Activated T-cell treated with anti-CD3 and anti-CD28 coated beads, Interleukin-2, amount 50 U/mL, for 48 hours (primary cell): Measurements from ENCODE around the gene HLA-DMA.
"Not testable (repeated sequence)": the region's sequence is repeated elsewhere in the genome, so short reads cannot be mapped to it uniquely, and the experiment has no call there.

ENCODE experiments used
- DNase-seq, 2 experiments: peaks; one replicate each; pipeline ENCODE4 v3.0.0-alpha.2; 2020

Gene HLA-DMA

DNA sequence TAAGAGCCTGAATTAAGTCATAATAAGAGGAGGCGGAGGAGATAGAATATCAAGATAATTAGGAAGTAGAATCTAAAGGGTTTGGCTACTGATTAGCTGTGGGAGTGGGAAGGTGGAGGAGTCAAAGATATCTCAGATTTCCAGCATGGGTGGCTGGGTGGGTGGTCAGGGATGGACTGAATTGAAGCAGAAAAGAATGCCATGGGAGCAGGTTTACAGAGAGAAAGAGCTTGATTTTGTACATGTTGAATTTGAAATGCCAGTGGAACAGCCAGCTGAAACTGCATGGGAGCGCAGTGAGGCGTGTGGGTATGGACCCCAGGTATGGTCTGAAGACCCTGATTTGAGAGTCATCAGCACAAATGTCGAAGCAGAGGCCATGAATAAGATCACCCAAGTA, 1.4 kb upstream of the HLA-DMA start:
- DNase-seq, result no peak

DNA sequence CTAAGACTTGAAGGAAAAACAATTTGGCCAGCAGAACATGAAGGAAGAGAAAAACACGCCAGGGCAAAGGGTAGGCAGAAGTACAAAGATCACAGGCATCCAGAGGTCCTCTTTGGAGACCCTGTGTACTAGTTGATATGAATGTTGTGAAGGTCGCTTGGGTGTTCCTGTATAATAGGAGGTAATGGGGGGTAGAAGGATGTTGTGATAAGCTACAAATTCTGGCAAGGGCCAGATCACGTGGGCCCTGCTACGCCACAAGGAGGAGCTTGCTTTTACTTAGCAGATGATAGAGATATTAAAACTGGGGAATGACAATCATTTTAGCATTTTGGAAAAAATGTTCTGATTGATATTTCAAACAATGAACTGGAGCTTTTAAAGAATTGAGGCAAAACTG, 878 bp upstream of the HLA-DMA start:
- no peak for DNase-seq

GRCh38 chr6:32950449-32950848, 2.4 kb downstream of the HLA-DMA start:
- DNase-seq, result no peak

- DNase-seq, result no peak
Observed at GRCh38 chr6:32950010-32950409, 2.9 kb downstream of the HLA-DMA start.

DNA sequence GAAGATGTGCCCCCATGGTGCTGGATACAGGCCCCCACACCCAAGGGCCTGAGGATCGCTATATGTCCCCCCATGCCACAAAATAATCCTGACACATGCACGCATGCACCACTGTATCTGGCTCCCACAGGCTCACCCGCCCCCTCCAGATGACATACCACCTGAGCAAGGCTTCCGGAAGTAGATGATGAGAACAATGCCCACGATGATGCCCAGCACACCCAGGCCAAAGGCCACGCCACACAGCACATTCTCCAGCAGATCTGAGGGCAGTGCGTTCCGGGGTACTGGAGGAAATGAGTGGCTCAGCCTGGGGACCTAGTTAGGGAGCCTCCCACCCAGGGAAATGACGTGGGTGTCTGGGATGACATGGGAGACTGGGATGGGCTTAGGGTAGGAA, 3.8 kb downstream of the HLA-DMA start:
- no peak for DNase-seq

DNA sequence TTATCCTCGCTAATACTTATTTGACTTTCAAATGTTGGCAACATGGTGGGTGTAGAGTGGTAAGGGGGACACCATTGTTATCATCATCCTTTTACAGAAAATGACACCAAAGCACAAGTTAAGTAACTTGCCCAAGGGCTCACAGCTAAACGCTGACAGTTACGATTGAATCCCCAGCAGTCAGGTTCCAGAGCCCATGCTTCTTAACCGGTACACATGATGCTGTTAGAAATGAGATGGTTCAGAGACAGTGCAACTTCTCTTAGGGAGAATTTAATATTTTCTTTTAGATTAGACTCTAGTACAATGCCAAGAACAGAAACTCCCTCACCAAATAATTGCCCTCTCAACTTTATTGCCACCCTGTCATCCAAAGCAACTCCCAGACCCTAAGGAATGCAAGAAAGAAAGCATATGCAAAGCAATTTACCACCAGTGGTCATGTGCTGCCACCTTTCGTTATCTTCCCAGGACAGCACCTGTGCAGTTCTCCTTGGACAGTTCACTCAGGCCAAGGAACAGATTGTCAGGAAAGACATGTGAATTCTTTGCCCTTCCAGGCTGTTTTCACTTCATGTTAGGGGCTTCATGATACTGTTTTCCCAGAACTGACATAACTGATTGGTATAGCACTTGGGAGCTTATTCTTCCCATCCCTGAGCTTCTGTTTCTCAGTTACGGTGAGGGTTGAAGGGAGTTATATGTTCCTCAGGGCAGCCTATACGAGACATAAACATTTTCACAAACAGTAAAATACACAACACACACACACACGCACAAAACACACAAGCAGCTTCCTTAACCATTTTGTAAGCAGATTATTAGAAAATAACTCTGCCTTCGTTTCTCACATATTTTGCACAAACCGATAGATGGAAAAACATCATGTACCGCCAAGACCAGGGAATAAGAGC, 5.1 kb downstream of the HLA-DMA start:
- no peak for DNase-seq

DNA sequence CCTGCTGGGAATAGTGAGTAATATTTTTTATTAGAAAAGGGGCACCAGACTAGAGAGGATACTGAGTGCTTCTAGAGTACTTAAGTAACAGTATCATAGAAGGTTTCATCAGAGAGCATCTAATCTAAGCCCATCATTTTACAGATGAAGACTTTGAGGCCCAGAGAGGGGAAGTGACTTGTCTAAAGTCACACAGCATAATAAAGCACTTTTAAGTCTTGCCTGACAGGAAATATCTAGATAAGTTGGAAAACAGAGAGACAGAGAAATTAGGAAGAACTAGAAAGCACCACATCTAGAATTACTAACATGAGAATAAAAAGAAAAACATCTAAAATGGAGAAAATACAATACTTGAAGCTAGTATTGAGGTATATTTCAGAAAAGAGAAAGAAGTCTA, 6.0 kb downstream of the HLA-DMA start:
- no peak for DNase-seq

DNA sequence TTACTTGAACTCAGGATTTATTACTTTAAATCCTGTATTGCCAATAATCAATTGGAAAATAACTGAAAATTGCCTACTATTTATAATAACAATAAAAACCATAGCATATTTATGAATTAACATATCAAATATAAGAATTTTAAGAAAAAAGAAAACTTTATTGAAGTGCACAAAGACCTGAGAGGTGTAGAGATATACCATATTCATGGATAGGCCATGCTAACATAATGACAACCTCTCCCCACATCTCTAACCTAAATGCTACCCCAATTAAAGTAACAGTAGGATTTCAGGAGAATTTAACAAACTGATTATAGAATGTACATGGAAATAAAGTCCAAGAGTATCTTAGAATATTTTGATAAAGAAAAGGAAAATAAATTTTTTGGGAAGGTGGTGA, 6.9 kb downstream of the HLA-DMA start:
- no peak for DNase-seq

GRCh38 chr6:32945108-32945760, 7.7 kb downstream of the HLA-DMA start:
- DNase-seq, result peak in 1 of 2 experiments; percentile 55

DNA sequence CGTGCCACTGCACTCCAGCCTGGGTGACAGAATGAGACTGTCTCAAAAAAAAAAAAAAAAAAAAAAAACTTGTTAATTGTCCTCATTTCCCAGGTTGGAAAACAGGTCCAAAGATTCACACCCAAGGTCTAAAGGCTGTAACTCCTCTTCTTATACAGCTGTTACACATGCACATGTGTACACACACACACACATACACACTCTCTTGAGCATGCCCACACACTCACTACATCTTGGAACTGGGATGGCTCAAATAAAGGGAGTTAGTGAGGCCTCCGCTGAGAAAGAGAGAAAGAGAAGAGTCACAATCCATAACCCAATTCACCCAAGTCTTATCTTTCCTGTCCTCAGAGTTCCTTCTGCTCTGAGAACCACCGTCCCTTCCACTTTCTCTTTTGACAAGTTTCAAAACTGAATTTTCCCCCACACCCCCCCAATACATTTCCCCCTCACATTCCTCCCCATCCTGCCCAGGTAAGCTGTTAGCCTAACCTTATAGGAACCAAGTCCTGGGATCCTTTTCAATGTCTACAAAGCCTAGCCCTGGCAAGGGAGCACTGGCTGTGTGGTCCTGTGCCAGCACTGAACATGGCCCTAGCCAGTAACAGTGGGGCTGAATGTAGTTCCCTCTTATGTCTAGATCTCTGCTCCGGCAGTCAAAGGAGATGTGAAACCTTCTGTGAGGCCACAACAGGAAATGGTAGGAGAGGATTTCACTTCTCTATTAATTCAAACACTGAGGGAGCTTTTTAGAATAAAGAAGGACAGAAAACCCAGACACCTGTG, 8.8 kb downstream of the HLA-DMA start:
- DNase-seq, result peak; percentile 49 to 57

- DNase-seq, result not testable (repeated sequence)
Observed at GRCh38 chr6:32942555-32943123, 10.3 kb downstream of the HLA-DMA start.

- DNase-seq, result peak; percentile 49 to 61
Observed at GRCh38 chr6:32941214-32941768, 11.6 kb downstream of the HLA-DMA start.

DNA sequence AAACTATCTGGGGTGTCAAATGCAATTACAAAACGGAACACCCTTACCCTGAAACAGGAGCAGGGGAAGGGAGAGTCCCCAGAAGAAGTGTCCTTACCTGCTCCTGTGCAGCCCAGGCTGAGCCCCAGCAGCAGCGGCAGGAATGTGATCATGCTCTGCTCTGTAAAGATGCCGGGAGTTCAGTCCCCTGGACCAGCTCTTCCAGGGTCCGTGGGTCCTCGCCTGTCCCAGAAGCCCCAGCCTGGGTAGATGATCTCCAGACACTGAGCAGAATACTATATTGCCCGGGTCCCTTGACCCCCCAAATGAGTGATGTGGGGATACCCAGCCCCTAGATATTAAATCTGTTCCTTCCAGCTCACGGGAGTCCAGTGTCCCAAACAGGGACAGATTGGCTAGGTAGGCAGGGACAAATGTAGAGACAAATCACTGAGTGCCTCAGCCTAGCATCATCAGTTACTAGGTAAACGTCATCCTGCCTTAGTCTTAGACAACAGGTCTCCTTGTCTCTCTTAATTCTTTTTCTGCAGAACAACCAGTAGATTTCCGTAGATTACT, 12.2 kb downstream of the HLA-DMA start, which contains the start of gene HLA-DMB:
HLA-DMB (minus strand) TSS at position 373 of the 558 bp plus-strand sequence; CDS start at position 152, 221 bp downstream.
- peak; percentile 55 to 59 for DNase-seq

GRCh38 chr6:32938494-32938893, 14.4 kb downstream of the HLA-DMA start:
- DNase-seq, result no peak

DNA sequence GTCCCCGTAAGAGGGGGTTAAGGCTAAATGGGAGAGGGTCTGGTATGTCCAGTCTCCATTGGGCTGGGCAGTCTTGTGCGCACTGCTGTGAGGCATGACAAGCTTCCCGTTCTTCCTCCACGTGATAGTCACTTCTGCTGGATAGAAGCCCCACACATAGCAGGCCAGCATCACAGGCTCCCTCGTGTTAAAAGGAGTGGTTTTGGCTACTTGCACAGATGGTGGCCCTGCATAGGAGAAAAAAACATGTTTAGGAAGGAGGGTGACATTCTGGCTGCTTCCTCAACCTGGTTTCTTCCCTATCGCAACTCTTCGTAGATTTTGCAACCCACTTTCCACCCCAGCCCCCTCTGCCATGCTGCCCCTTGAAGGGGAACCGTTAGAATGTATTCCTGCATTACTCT, 15.7 kb downstream of the HLA-DMA start:
- DNase-seq, result no peak

DNA sequence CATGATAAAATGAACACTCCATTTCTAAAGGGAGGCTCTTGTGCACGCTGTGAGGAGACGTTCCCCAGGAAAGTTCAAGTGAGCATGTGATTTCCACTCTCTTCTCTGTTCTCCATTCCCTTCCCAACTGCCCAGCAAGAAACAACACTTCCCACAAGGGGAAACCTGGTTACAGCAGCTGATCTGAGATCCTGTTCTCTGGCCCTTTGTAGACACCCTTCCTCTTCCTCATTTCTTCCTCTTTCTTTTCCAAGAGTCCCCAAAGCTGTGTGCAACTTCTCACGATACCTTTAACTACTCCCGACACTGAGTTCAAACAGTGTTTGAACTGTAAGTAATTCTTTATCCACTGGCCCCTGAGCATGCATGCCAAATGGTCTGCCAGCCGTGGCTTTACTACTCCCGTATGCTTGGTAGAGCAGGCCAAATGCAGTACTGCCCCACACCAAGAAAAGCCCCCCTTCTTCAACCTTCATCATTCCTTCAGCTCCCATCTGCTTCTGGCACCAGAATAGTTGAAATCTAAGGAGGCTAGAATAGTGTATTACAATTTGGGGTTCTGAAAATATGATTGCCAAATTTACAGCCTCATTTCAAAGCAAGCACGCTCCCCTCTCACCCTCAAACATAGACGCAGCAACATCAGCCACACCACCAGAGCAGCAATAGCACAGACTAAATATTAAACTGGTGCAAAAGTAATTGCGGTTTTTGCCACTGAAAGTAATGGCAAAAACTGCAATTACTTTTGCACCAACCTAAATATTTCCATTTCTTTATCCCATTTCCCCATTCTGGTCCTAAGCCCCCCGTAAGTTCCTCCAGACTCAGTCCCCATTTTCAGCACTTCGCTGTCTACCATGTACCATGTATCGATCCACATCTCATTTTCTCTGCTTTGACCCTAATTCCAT, 16.4 kb downstream of the HLA-DMA start:
- no peak for DNase-seq

DNA sequence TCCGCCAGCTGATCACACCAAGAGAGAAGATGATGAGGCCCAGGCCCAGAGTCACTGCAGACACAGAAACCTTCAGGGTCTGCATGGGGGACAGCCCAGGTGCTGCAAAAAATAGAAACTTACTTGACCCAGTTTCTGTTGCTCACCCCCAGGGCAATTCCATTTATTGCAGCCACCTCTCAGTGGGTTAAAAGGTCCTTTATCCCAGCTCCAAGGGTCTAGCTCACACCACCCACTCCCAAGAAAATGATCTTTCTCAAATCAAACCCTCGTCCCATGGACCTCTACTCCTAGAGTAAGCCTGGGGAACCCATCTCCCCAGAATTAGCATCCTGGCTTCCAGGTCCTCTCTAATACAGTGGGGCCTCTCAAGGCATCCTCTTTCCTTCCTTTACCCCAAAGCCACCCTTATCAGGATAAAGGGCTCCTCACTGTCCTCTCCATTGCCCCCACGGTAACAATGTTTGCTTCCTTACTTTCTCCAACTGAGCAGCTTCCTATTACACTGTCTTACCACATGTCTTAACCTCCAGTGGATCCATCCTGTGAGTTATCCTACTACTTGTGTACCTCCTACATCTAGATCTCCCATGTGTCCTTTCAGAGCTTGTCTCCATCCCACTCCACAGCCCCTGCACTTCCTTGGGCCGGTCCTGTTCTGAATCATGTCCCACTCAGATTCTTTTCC, 17.2 kb downstream of the HLA-DMA start:
- no peak for DNase-seq

- peak; percentile 84 to 88 for DNase-seq
Observed at GRCh38 chr6:32933661-32934085, 19.2 kb downstream of the HLA-DMA start.

GRCh38 chr6:32932132-32932868, 20.6 kb downstream of the HLA-DMA start:
- DNase-seq, result no peak

- DNase-seq, result no peak
Observed at GRCh38 chr6:32931211-32931610, 21.7 kb downstream of the HLA-DMA start.
